ENCODE results near the gene GAS2.

Gene GAS2

GRCh38 chr11:22769081-22769480, 102.7 kb downstream of the GAS2 start (continued):
- TF ChIP-seq PRDM2 (tag by site-specific recombination; IDR thresholded peaks at IDR 0.05; ENCODE audit: borderline replicate concordance) (no peak), ZBTB1 (tag by site-specific recombination; IDR thresholded peaks at IDR 0.05) (no peak), ZEB2 (tag by site-specific recombination; IDR thresholded peaks at IDR 0.05) (no peak), ZNF423 (tag by site-specific recombination; IDR thresholded peaks at IDR 0.05) (no peak), ZNF610 (tag by site-specific recombination; IDR thresholded peaks at IDR 0.05; ENCODE audit: borderline replicate concordance) (no peak)

- Histone ChIP-seq H3K27ac (ENCODE audit: extremely low read depth, low read depth, low read length) (no peak overlapping the region), H3K4me3 (ENCODE audit: low read depth, low read length) (no peak overlapping the region), H3K36me3 (ENCODE audit: control insufficient read depth in 2 of 2, insufficient read depth in 1 of 2, low read length in 2 of 2) (no peaks in the 10 kb centered on the region), H3K9me3 (ENCODE audit: control insufficient read depth, insufficient read depth, low read depth, low read length) (no peaks in the 10 kb centered on the region), H3K4me1 (ENCODE audit: control insufficient read depth, insufficient read depth, low read length) (no peaks in the 10 kb centered on the region)
- ChIA-PET CTCF (no interaction called here), POLR2A (no interaction called here)
- TF ChIP-seq GFI1B (tag by site-specific recombination; IDR thresholded peaks at IDR 0.05) (no peak), PRDM4 (tag by site-specific recombination; IDR thresholded peaks at IDR 0.05) (no peak), ZNF280D (tag by site-specific recombination; IDR thresholded peaks at IDR 0.05) (no peak), ZNF292 (tag by site-specific recombination; IDR thresholded peaks at IDR 0.05; ENCODE audit: borderline replicate concordance, low read depth) (no peak), RBAK (tag by site-specific recombination; IDR thresholded peaks at IDR 0.05) (no peak), ZNF138 (tag by site-specific recombination; IDR thresholded peaks at IDR 0.05; ENCODE audit: borderline replicate concordance) (no peak), ZNF837 (tag by site-specific recombination; IDR thresholded peaks at IDR 0.05) (no peak), ZNF223 (tag by site-specific recombination; IDR thresholded peaks at IDR 0.05) (no peak), YY2 (tag by site-specific recombination; IDR thresholded peaks at IDR 0.05) (no peak), ZNF658 (tag by site-specific recombination; IDR thresholded peaks at IDR 0.05) (no peak), ZNF654 (tag by site-specific recombination; IDR thresholded peaks at IDR 0.05; ENCODE audit: low read depth) (no peak), ZNF266 (tag by site-specific recombination; IDR thresholded peaks at IDR 0.05; ENCODE audit: low read depth) (no peak), ZFP37 (tag by site-specific recombination; IDR thresholded peaks at IDR 0.05) (no peak), ZNF366 (tag by site-specific recombination; conservative IDR thresholded peaks at IDR 0.05) (no peak), ZNF692 (tag by site-specific recombination; IDR thresholded peaks at IDR 0.05) (no peak), SALL2 (tag by site-specific recombination; IDR thresholded peaks at IDR 0.05; ENCODE audit: borderline replicate concordance) (no peak), KLF7 (tag by site-specific recombination; IDR thresholded peaks at IDR 0.05; ENCODE audit: borderline replicate concordance) (no peak), ZNF645 (tag by site-specific recombination; IDR thresholded peaks at IDR 0.05) (no peak)
Measured at GRCh38 chr11:22774716-22775115, 108.3 kb downstream of the GAS2 start.
